Ishikawa (cell line): Measurements from ENCODE around the gene LRRC8C.

ENCODE experiments used
- CEBPB ChIP-seq: IDR thresholded peaks from 2 replicates; pipeline ENCODE4 v1.6.1; 2012
- CREB1 ChIP-seq: IDR thresholded peaks from 2 replicates; pipeline ENCODE4 v1.6.1; 2012; ENCODE audit warnings: low read depth
- EGR1 ChIP-seq: IDR thresholded peaks from 2 replicates; pipeline ENCODE4 v1.6.1; 2012
- EP300 ChIP-seq: IDR thresholded peaks from 2 replicates; pipeline ENCODE4 v1.6.1; 2012; ENCODE audit warnings: borderline replicate concordance
- FOXM1 ChIP-seq: IDR thresholded peaks from 2 replicates; pipeline ENCODE4 v1.6.1; 2012; ENCODE audit warnings: low read depth, borderline replicate concordance
- MAX ChIP-seq: IDR thresholded peaks from 2 replicates; pipeline ENCODE4 v1.6.1; 2012
- NFIC ChIP-seq: IDR thresholded peaks from 2 replicates; pipeline ENCODE4 v1.6.1; 2012
- RAD21 ChIP-seq: IDR thresholded peaks from 2 replicates; pipeline ENCODE4 v1.6.1; 2012; ENCODE audit warnings: low read depth
- REST ChIP-seq: IDR thresholded peaks from 2 replicates; pipeline ENCODE4 v1.6.1; 2012; ENCODE audit warnings: low read depth, mild to moderate bottlenecking
- TAF1 ChIP-seq: IDR thresholded peaks from 2 replicates; pipeline ENCODE4 v1.6.1; 2012; ENCODE audit warnings: low read depth, mild to moderate bottlenecking
- TCF12 ChIP-seq: IDR thresholded peaks from 2 replicates; pipeline ENCODE4 v1.6.1; 2012; ENCODE audit warnings: low read depth
- TEAD4 ChIP-seq: IDR thresholded peaks from 2 replicates; pipeline ENCODE4 v1.6.1; 2012
- USF1 ChIP-seq: IDR thresholded peaks from 2 replicates; pipeline ENCODE4 v1.6.1; 2012
- YY1 ChIP-seq: IDR thresholded peaks from 2 replicates; pipeline ENCODE4 v1.6.1; 2012; ENCODE audit warnings: low read depth
- ZBTB7A ChIP-seq: IDR thresholded peaks from 2 replicates; pipeline ENCODE4 v1.6.1; 2012; ENCODE audit warnings: low read depth

Gene LRRC8C

GRCh38 chr1:89727517-89728312 lies 94.8 kb downstream of the LRRC8C start:
- no peak for TF ChIP-seq TAF1
- TF ChIP-seq YY1 = no peak
- TF ChIP-seq FOXM1 = no peak
- no peak for TF ChIP-seq EP300
- TF ChIP-seq CEBPB = no peak
- TF ChIP-seq TCF12 = no peak
- TF ChIP-seq NFIC = no peak
- TF ChIP-seq REST = no peak

- TF ChIP-seq NFIC (no peak), USF1 (no peak), TAF1 (no peak), YY1 (no peak), EGR1 (no peak), REST (no peak), TCF12 (no peak), FOXM1 (no peak), ZBTB7A (no peak), MAX (no peak), RAD21 (no peak), CEBPB (no peak)
These were observed 95.5 kb downstream of the LRRC8C start for GRCh38 chr1:89728381-89728780.

GRCh38 chr1:89732206-89732605 lies 99.3 kb downstream of the LRRC8C start:
- TF ChIP-seq USF1 (no peak), MAX (no peak), YY1 (no peak)

GRCh38 chr1:89732643-89733222 lies 99.8 kb downstream of the LRRC8C start:
- no peak for TF ChIP-seq EGR1
- no peak for TF ChIP-seq USF1
- no peak for TF ChIP-seq CREB1
- no peak for TF ChIP-seq TAF1
- no peak for TF ChIP-seq REST
- no peak for TF ChIP-seq FOXM1
- TF ChIP-seq TCF12 = no peak
- TF ChIP-seq TEAD4 = no peak
- no peak for TF ChIP-seq NFIC
- no peak for TF ChIP-seq RAD21
- no peak for TF ChIP-seq CEBPB
- TF ChIP-seq ZBTB7A = no peak
- TF ChIP-seq EP300 = no peak
- no peak for TF ChIP-seq MAX
- TF ChIP-seq YY1 = no peak
